Naive thymus-derived CD4-positive, alpha-beta T cell (primary cell): ENCODE results near the gene ZNF341. TPM values are rescaled to one million over a fixed set of nuclear protein-coding genes. Genes with fewer than 3 reads are reported as not detected.
"Not testable (repeated sequence)": the region's sequence is repeated elsewhere in the genome, so short reads cannot be mapped to it uniquely, and the experiment has no call there.

Experiments used
- ATAC-seq: fragments of 150-1000 bp; cut with Tn5 transposase; 2 replicates; pipeline ENCODE4 v1.10.0; 2021; ENCODE audit warnings: mild to moderate bottlenecking, moderate library complexity
- CTCF ChIA-PET: fragments of 350-600 bp; sonication (Branson Sonifier 250); formaldehyde crosslinking; loops from one replicate; lab custom pipeline; 2021; ENCODE audit warnings: antibody characterized with exemption; lab: Charles Lee
- POLR2A ChIA-PET: fragments of 350-600 bp; sonication (Branson Sonifier 250); formaldehyde crosslinking; loops from one replicate; lab custom pipeline; 2021; ENCODE audit warnings: antibody characterized with exemption, inconsistent platforms; lab: Charles Lee
- DNase-seq, 9 donors: peaks; one replicate each; pipeline versions ENCODE4 v3.0.0 to v3.0.0-alpha.2; 2020 to 2022; ENCODE audit warnings: mixed read lengths in 1 of 9
- H3K27ac ChIP-seq: one replicate; pipeline ENCODE4 v1.7.0; 2013; ENCODE audit warnings: mild to moderate bottlenecking, low read depth, low read length, moderate library complexity
- H3K27me3 ChIP-seq, 2 donors: one replicate each; pipeline ENCODE4 v1.7.0; 2013; ENCODE audit warnings: low read length in 2 of 2, mild to moderate bottlenecking in 2 of 2, moderate library complexity in 2 of 2; ENCODE audit not compliant: control insufficient read depth in 2 of 2, insufficient read depth in 2 of 2
- H3K36me3 ChIP-seq, 3 experiments: 1 replicate in 2 of 3; 2 replicates in 1 of 3; pipeline ENCODE4 v1.7.0; 2013; ENCODE audit warnings: low read length in 3 of 3, mild to moderate bottlenecking in 3 of 3, moderate library complexity in 1 of 3; ENCODE audit not compliant: insufficient read depth in 3 of 3, control insufficient read depth in 2 of 3
- H3K4me1 ChIP-seq, 2 donors: one replicate each; pipeline ENCODE4 v1.7.0; 2013; ENCODE audit warnings: low read length in 2 of 2, mild to moderate bottlenecking in 2 of 2, moderate library complexity in 1 of 2; ENCODE audit not compliant: control insufficient read depth in 2 of 2, insufficient read depth in 2 of 2
- H3K4me3 ChIP-seq: 2 replicates; pipeline ENCODE4 v1.7.0; 2013; ENCODE audit warnings: mild to moderate bottlenecking, low read length
- H3K9me3 ChIP-seq, 3 experiments: 1 replicate in 2 of 3; 2 replicates in 1 of 3; pipeline ENCODE4 v1.7.0; 2013; ENCODE audit warnings: low read length in 3 of 3; ENCODE audit not compliant: control insufficient read depth in 2 of 3
- H3K27ac Mint-ChIP-seq, 9 donors: one replicate each; pipeline ENCODE4 v1.8.0; 2020 to 2022; ENCODE audit warnings: mixed read lengths in 9 of 9, mild to moderate bottlenecking in 8 of 9, moderate library complexity in 5 of 9, inconsistent platforms in 2 of 9
- H3K27me3 Mint-ChIP-seq, 5 donors: one replicate each; pipeline ENCODE4 v1.8.0; 2021 to 2022; ENCODE audit warnings: mixed read lengths in 5 of 5, mild to moderate bottlenecking in 1 of 5
- H3K36me3 Mint-ChIP-seq, 5 donors: one replicate each; pipeline ENCODE4 v1.8.0; 2020 to 2022; ENCODE audit warnings: mixed read lengths in 5 of 5, mild to moderate bottlenecking in 3 of 5, inconsistent platforms in 1 of 5
- H3K4me1 Mint-ChIP-seq, 7 donors: one replicate each; pipeline ENCODE4 v1.8.0; 2020 to 2022; ENCODE audit warnings: mixed read lengths in 7 of 7, mild to moderate bottlenecking in 3 of 7, inconsistent platforms in 1 of 7
- H3K4me3 Mint-ChIP-seq, 10 donors: one replicate each; pipeline ENCODE4 v1.8.0; 2020 to 2022; ENCODE audit warnings: mild to moderate bottlenecking in 10 of 10, mixed read lengths in 10 of 10, moderate library complexity in 6 of 10, inconsistent platforms in 2 of 10
- H3K9me3 Mint-ChIP-seq, 11 donors: one replicate each; pipeline ENCODE4 v1.8.0; 2020 to 2022; ENCODE audit warnings: mixed read lengths in 11 of 11, mild to moderate bottlenecking in 4 of 11, inconsistent platforms in 1 of 11, moderate library complexity in 1 of 11
- intact Hi-C, 2 donors: fragments of 100-400 bp; cut with micrococcal nuclease; formaldehyde crosslinking; loops; one replicate each; pipeline ENCODE4 v1.15.1; 2023
- polyA plus RNA-seq, 2 donors: library from polyadenylated mRNA; unstranded; fragments of 300-500 nt; fragmentation: Illumina TruSeq; gene quantifications; one replicate each; pipeline ENCODE4 v1.2.3, GENCODE V29; 2021
- total RNA-seq, 6 experiments: library from RNA in 5 of 6; stranded (reverse) in 5 of 6; gene quantifications; 1 replicate in 5 of 6; 2 replicates in 1 of 6; pipeline ENCODE4 v1.2.3 and lab custom pipeline; 2021 to 2026

ZNF341 gene
- total and polyA plus RNA-seq, 7 experiments from 2014 or later: 1.5 to 6.1 (median 4.5) TPM

DNA sequence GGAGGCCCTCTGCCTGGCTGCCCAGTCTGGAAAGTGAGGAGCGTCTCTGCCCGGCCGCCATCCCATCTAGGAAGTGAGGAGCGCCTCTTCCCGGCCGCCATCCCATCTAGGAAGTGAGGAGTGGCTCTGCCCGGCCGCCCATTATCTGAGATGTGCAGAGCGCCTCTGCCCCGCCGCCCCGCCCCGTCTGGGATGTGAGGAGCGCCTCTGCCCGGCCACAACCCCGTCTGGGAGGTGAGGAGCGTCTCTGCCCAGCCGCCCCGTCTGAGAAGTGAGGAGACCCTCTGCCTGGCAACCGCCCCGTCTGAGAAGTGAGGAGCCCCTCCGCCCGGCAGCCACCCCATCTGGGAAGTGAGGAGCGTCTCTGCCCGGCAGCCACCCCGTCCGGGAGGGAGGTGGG is 32.8 kb upstream of the ZNF341 start:
- peaks cover 0 to 14% (median 0%) of the 10 kb centered on the region in 11 donors for H3K9me3 Mint-ChIP-seq
- intact Hi-C loops, CTCF ChIA-PET, POLR2A ChIA-PET, H3K27ac Mint-ChIP-seq, H3K4me1 Mint-ChIP-seq, H3K4me1 ChIP-seq, H3K4me3 Mint-ChIP-seq, H3K27me3 Mint-ChIP-seq, H3K4me3 ChIP-seq, H3K9me3 ChIP-seq, H3K27me3 ChIP-seq, H3K27ac ChIP-seq, ATAC-seq, H3K36me3 ChIP-seq, DNase-seq: not testable (repeated sequence)
- H3K36me3 Mint-ChIP-seq: peaks cover 0 to 11% (median 0%) of the 10 kb centered on the region in 5 donors

DNA sequence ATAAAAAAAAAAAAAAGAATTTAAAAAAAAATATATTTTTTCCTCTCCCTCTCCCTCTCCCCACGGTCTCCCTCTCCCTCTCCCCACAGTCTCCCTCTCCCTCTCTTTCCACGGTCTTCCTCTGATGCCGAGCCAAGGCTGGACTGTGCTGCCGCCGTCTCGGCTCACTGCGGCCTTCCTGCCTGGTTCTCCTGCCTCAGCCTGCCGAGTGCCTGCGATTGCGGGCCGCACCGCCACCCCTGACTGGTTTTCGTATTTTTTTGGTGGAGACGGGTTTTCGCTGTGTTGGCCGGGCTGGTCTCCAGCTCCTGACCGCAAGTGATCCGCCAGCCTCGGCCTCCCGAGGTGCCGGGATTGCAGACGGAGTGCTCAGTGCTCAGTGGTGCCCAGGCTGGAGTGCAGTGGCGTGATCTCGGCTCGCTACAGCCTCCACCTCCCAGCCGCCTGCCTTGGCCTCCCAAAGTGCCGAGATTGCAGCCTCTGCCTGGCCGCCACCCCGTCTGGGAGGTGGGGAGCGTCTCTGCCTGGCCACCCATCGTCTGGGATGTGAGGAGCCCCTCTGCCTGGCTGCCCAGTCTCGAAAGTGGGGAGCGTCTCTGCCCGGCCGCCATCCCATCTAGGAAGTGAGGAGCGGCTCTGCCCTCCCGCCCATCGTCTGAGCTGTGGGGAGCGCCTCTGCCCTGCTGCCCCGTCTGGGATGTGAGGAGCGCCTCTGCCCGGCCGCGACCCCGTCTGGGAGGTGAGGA is 30.9 kb upstream of the ZNF341 start:
- H3K4me1 Mint-ChIP-seq, H3K27me3 Mint-ChIP-seq, H3K4me3 ChIP-seq, ATAC-seq, DNase-seq, H3K4me1 ChIP-seq, POLR2A ChIA-PET, H3K27ac Mint-ChIP-seq, intact Hi-C loops, H3K9me3 ChIP-seq, H3K27ac ChIP-seq, H3K4me3 Mint-ChIP-seq, H3K27me3 ChIP-seq, H3K36me3 ChIP-seq: not testable (repeated sequence)
- H3K36me3 Mint-ChIP-seq: peaks cover 0 to 17% (median 4%) of the 10 kb centered on the region in 5 donors
- H3K9me3 Mint-ChIP-seq: peaks cover 0 to 14% (median 0%) of the 10 kb centered on the region in 11 donors
- CTCF ChIA-PET: interaction anchor here (0.9 kb wide), 1 partner anchor 55 kb away, joined by 3 read pairs; no protein-coding TSS in a partner anchor

DNA sequence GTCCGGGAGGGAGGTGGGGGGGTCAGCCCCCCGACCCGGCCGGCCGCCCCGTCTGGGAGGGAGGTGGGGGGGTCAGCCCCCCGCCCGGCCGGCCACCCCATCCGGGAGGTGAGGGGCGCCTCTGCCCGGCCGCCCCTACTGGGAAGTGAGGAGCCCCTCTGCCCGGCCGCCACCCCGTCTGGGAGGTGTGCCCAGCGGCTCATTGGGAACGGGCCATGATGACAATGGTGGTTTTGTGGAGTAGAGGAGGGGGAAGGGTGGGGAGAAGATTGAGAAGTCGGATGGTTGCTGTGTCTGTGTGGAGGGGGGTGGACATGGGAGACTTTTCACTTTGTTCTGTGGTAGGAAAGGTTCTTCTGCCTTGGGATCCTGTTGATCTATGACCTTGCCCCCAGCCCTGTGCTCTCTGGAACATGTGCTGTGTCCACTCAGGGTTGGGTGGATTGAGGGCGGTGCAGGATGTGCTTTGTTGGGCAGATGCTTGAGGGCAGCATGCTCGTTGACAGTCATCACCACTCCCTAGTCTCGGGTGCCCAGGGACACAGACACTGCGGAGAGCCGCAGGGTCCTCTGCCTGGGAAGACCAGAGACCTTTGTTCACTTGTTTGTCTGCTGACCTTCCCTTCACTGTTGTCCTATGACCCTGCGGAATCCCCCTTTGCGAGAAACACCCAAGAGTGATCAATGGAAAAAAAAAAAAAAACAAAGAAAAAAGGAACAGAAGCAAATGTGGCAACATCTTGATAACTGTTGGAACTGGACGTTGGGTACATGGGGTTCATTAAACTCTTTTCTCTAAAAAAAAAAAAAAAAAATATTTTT is 30.0 kb upstream of the ZNF341 start:
- Mint-ChIP-seq H3K27ac (no peak overlapping the region), H3K4me3 (no peak overlapping the region), H3K27me3 (no peaks in the 10 kb centered on the region), H3K4me1 (peaks cover 0 to 2% (median 0%) of the 10 kb centered on the region in 7 donors), H3K36me3 (peaks cover 0 to 17% (median 4%) of the 10 kb centered on the region in 5 donors), H3K9me3 (peaks cover 0 to 12% (median 0%) of the 10 kb centered on the region in 11 donors)
- H3K27ac ChIP-seq: no peak overlapping the region
- intact Hi-C loops: no loop called here
- H3K4me3 ChIP-seq: no peak overlapping the region
- peaks cover 0 to 1% (median 0%) of the 10 kb centered on the region in 3 experiments for H3K36me3 ChIP-seq
- ATAC-seq (no peak), DNase-seq (no peak)
- POLR2A ChIA-PET: no interaction called here
- no peaks in the 10 kb centered on the region for H3K4me1 ChIP-seq
- H3K9me3 ChIP-seq: no peaks in the 10 kb centered on the region
- H3K27me3 ChIP-seq: no peaks in the 10 kb centered on the region
- CTCF ChIA-PET: no interaction called here

DNA sequence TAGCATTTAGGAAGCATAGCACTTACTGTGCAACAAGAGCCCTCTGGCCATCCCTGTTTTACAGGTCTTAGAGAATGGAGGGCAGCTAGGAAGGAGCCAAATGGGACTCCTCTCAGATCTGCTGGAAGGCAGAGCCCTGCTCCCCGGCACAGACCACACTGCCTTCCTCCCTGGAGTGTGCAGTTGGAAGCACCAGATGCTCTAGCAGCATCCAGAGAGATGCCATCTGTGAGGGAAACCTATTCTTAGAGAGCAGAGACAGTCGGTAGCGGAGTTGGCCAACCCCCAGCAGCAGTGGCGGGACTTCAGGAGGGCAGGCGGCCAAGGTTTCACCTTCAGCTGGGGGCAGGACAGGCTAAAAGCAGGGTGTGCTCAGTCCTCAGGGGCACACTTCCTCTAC is 28.9 kb upstream of the ZNF341 start:
- H3K36me3 Mint-ChIP-seq: peaks cover 0 to 24% (median 9%) of the 10 kb centered on the region in 5 donors
- no peak for DNase-seq
- H3K4me1 ChIP-seq: no peaks in the 10 kb centered on the region
- H3K9me3 Mint-ChIP-seq: peaks cover 0 to 4% (median 0%) of the 10 kb centered on the region in 11 donors
- H3K9me3 ChIP-seq: no peaks in the 10 kb centered on the region
- intact Hi-C loops: no loop called here
- no peaks in the 10 kb centered on the region for H3K27me3 Mint-ChIP-seq
- POLR2A ChIA-PET: no interaction called here
- no peak overlapping the region for H3K4me3 ChIP-seq
- CTCF ChIA-PET: no interaction called here
- H3K36me3 ChIP-seq: peaks cover 0 to 12% (median 0%) of the 10 kb centered on the region in 3 experiments
- H3K4me1 Mint-ChIP-seq: peaks cover 0 to 2% (median 0%) of the 10 kb centered on the region in 7 donors
- H3K4me3 Mint-ChIP-seq: no peak overlapping the region
- no peaks in the 10 kb centered on the region for H3K27me3 ChIP-seq
- H3K27ac Mint-ChIP-seq: peak overlapping the region in 3 of 9 donors; percentile 25 to 74 (median 56)
- no peak for ATAC-seq
- no peak overlapping the region for H3K27ac ChIP-seq

DNA sequence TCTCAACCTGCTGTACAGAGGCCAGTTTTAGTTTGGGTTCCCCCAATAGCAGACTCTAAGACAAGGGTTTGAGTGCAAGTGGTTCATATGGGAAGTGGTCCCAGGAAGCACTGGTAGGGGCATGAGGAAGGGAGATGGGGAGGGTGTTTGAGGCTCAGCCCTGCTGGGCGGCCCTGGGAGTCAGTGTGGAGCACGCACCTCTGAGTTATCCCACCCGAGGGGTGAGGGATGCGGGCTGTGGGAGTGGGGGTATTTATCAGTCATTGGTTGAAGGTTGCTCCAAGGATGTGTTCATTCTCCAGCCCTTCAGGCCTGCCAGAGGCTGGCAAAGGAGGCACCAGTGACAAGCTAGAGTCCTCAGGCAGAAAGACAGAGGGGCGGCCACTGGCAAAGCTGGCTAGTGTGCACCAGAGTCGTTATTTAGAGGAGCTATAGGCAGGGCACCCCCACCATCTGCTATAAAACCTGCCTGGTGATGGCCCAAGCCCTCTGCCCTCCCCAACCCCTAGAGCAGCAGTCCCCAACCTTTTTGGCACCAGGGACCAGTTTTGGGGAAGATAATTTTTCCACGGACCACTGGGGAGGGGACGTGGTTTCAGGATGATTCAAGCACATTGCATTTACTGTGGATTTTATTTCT is 28.2 kb upstream of the ZNF341 start:
- Mint-ChIP-seq H3K27ac (no peak overlapping the region), H3K36me3 (peaks cover 0 to 24% (median 8%) of the 10 kb centered on the region in 5 donors), H3K27me3 (no peaks in the 10 kb centered on the region), H3K4me1 (peaks cover 0 to 2% (median 0%) of the 10 kb centered on the region in 7 donors), H3K4me3 (no peak overlapping the region), H3K9me3 (peaks cover 0 to 4% (median 0%) of the 10 kb centered on the region in 11 donors)
- intact Hi-C loops: no loop called here
- DNase-seq (no peak), ATAC-seq (no peak)
- Histone ChIP-seq H3K4me1 (no peaks in the 10 kb centered on the region), H3K36me3 (peaks cover 0 to 14% (median 0%) of the 10 kb centered on the region in 3 experiments), H3K27me3 (no peaks in the 10 kb centered on the region), H3K9me3 (no peaks in the 10 kb centered on the region), H3K4me3 (no peak overlapping the region), H3K27ac (no peak overlapping the region)
- ChIA-PET POLR2A (no interaction called here), CTCF (no interaction called here)

DNA sequence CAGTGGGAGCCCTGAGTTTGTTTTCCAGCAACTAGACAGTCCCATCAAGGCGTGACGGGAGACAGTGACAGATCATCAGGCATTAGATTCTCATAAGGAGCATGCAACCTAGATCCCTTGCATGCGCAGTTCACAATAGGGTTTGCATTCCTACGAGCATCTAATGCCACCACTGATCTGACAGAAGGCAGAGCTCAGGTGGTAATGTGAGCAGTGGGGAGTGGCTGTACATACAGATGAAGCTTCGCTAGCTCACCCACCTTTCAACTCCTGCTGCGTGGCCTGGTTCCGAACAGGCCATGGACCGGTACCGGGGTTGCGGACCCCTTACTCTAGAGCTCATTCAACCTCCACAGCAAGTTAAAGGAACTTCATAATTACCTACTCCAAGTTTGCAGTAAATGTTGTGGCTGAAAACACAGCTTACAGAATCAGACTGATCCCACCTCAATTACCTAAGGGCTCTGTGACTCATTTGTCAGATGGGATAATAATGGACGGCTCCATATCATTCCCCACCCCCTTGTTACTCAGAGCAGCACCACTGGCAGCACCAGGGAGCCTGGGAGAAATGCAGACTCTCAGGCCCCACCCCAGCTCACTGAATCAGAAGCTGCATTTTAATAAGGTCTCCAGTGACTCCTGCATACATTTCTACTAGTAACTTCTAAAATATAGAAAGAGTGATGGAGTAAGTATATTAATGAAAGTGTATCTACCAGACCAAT is 27.4 kb upstream of the ZNF341 start:
- Histone ChIP-seq H3K4me1 (no peaks in the 10 kb centered on the region), H3K27ac (no peak overlapping the region), H3K4me3 (no peak overlapping the region), H3K9me3 (no peaks in the 10 kb centered on the region), H3K27me3 (no peaks in the 10 kb centered on the region), H3K36me3 (peaks cover 0 to 14% (median 0%) of the 10 kb centered on the region in 3 experiments)
- H3K27ac Mint-ChIP-seq: no peak overlapping the region
- ChIA-PET CTCF (no interaction called here), POLR2A (no interaction called here)
- intact Hi-C loops: no loop called here
- H3K4me3 Mint-ChIP-seq: no peak overlapping the region
- DNase-seq (no peak), ATAC-seq (no peak)
- peaks cover 2 to 26% (median 8%) of the 10 kb centered on the region in 5 donors for H3K36me3 Mint-ChIP-seq
- H3K27me3 Mint-ChIP-seq: no peaks in the 10 kb centered on the region
- H3K4me1 Mint-ChIP-seq: peaks cover 0 to 5% (median 2%) of the 10 kb centered on the region in 7 donors
- H3K9me3 Mint-ChIP-seq: peaks cover 0 to 4% (median 0%) of the 10 kb centered on the region in 11 donors
